ENCODE results near the gene TST. TPM values are rescaled to one million over a fixed set of nuclear protein-coding genes. Genes with fewer than 3 reads are reported as not detected.

TST gene
- polyA plus RNA-seq, 1 experiment, result 26.3 TPM

DNA sequence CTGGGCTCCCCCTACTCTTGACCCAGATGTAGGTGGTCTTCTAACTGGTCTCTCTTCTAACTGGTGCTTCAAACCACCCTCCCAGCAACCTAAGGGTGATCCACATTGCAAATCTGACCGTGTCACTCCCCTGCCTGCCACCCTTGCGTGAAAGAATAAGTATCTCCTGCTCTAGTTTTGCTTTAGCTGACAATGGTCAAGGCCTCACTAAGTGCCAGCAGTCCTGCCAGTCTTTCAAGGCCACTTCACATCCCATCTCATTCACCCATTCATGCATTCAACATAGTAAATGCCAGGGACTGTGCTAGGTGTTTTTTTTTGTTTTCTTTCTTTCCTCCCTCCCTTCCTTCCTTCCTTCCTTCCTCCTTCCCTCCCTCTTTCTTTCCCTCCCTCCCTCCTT is 30.0 kb upstream of the TST start:
- TF ChIP-seq, protein P1, sequence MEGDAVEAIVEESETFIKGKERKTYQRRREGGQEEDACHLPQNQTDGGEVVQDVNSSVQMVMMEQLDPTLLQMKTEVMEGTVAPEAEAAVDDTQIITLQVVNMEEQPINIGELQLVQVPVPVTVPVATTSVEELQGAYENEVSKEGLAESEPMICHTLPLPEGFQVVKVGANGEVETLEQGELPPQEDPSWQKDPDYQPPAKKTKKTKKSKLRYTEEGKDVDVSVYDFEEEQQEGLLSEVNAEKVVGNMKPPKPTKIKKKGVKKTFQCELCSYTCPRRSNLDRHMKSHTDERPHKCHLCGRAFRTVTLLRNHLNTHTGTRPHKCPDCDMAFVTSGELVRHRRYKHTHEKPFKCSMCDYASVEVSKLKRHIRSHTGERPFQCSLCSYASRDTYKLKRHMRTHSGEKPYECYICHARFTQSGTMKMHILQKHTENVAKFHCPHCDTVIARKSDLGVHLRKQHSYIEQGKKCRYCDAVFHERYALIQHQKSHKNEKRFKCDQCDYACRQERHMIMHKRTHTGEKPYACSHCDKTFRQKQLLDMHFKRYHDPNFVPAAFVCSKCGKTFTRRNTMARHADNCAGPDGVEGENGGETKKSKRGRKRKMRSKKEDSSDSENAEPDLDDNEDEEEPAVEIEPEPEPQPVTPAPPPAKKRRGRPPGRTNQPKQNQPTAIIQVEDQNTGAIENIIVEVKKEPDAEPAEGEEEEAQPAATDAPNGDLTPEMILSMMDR (IDR thresholded peaks at IDR 0.05; ENCODE audit: low read depth, low read length), result no peak
- H3K27ac ChIP-seq (ENCODE audit: low read depth, low read length), result no peak overlapping the region
- ChIA-PET POLR2A (no interaction called here), CTCF (no interaction called here)
- H3K4me3 ChIP-seq (ENCODE audit: low read depth, low read length), result no peak overlapping the region
- H3K9me3 ChIP-seq (ENCODE audit: control insufficient read depth, insufficient read depth, low read length), result no peaks in the 10 kb centered on the region
- no peak for DNase-seq (ENCODE audit: low read depth, low spot score)
- H3K27me3 ChIP-seq (ENCODE audit: control insufficient read depth, insufficient read depth, low read length), result no peaks in the 10 kb centered on the region

DNA sequence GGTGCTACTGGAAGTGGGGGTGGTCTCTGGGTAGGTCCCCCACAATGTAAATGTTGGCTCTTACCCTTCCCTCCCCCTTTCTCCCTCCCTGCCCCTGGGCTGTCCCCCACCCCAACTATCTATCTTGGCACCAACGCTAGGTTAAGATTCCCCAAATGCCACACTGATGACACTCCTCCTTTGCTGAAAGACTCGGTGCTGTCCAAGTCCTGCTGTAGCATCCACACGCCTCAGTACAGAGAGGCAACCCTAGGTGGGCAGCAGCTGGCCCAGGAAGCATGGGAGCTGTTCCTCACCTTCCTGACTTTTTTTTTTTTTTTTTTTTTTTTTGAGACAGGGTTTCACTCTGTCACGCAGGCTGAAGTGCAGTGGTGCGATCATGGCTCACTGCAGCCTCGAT is 28.9 kb upstream of the TST start:
- ChIA-PET POLR2A (no interaction called here), CTCF (no interaction called here)
- no peak for DNase-seq (ENCODE audit: low read depth, low spot score)

GRCh38 chr22:37047006-37047405 is 27.8 kb upstream of the TST start:
- ChIA-PET POLR2A (no interaction called here), CTCF (interaction anchor here (1.1 to 1.4 kb wide), 3 partner anchors 25 to 153 kb away, joined by 4 to 6 read pairs (median 6); no protein-coding TSS in a partner anchor)
- DNase-seq (ENCODE audit: low read depth, low spot score), result no peak
- H3K9me3 ChIP-seq (ENCODE audit: control insufficient read depth, insufficient read depth, low read length), result no peaks in the 10 kb centered on the region
- H3K4me3 ChIP-seq (ENCODE audit: low read depth, low read length), result no peak overlapping the region
- no peak overlapping the region for H3K27ac ChIP-seq (ENCODE audit: low read depth, low read length)
- TF ChIP-seq, protein P1 (IDR thresholded peaks at IDR 0.05; ENCODE audit: low read depth, low read length), result no peak
- no peaks in the 10 kb centered on the region for H3K27me3 ChIP-seq (ENCODE audit: control insufficient read depth, insufficient read depth, low read length)

More for the DNA sequence above, 28.9 kb upstream of the TST start:
- no peak overlapping the region for H3K27ac ChIP-seq (ENCODE audit: low read depth, low read length)
- H3K4me3 ChIP-seq (ENCODE audit: low read depth, low read length), result no peak overlapping the region
- no peaks in the 10 kb centered on the region for H3K27me3 ChIP-seq (ENCODE audit: control insufficient read depth, insufficient read depth, low read length)
- no peaks in the 10 kb centered on the region for H3K9me3 ChIP-seq (ENCODE audit: control insufficient read depth, insufficient read depth, low read length)
- TF ChIP-seq, protein P1 (IDR thresholded peaks at IDR 0.05; ENCODE audit: low read depth, low read length), result no peak

DNA sequence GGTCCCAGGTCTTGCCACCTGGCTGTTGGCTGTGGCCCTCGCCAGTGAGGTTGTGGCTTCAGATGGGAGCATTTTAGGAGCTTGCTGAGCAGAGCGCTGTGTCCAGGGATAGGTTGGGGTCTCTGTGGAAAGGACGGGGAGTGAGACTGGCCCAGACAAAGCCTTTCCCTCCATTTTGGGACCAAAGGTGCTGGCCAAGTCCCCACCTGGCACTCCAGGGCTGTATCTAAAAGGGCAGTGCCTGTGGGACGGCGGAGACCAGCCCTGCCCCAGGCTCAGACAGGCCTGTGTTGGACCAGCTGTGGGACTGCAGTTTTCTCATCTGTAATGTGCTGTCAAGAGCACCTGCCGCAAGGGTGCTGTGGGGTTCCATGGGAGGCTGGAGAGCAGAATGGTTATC is 27.3 kb upstream of the TST start:
- H3K27ac ChIP-seq (ENCODE audit: low read depth, low read length), result no peak overlapping the region
- no peaks in the 10 kb centered on the region for H3K9me3 ChIP-seq (ENCODE audit: control insufficient read depth, insufficient read depth, low read length)
- no peaks in the 10 kb centered on the region for H3K27me3 ChIP-seq (ENCODE audit: control insufficient read depth, insufficient read depth, low read length)
- H3K4me3 ChIP-seq (ENCODE audit: low read depth, low read length), result no peak overlapping the region
- ChIA-PET CTCF (interaction anchor here (0.6 to 1.4 kb wide), 5 partner anchors 10 to 153 kb away, joined by 3 to 6 read pairs (median 4); no protein-coding TSS in a partner anchor), POLR2A (interaction anchor here (1.2 kb wide), 1 partner anchor 28 kb away, joined by 4 read pairs; the partner anchor contains the start of gene TST)
- no peak for DNase-seq (ENCODE audit: low read depth, low spot score)
- TF ChIP-seq, protein P1 (IDR thresholded peaks at IDR 0.05; ENCODE audit: low read depth, low read length), result no peak

DNA sequence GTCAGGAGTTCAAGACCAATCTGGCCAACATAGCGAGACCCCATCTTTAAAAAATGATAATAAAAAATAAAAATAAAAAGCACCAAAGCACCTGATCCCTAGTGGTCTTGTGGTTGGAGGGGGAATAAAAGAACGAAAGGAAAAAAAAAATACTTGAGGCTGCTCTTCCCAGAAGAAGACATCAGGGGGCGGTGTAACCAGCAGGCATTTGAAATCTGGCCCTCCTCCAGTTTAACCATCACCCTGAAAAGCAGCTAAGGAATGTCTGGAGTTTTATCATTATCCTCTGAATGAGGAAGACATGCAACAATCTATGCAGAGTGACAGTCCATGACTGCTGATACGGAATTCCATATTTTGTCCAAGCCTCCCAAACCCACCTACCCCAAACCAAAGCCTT is 26.7 kb upstream of the TST start:
- H3K9me3 ChIP-seq (ENCODE audit: control insufficient read depth, insufficient read depth, low read length), result no peaks in the 10 kb centered on the region
- CTCF ChIA-PET, result interaction anchor here (0.6 to 1.4 kb wide), 6 partner anchors 9 to 460 kb away, joined by 3 to 6 read pairs (median 4); no protein-coding TSS in a partner anchor
- H3K27ac ChIP-seq (ENCODE audit: low read depth, low read length), result no peak overlapping the region
- peak; percentile 30 for DNase-seq (ENCODE audit: low read depth, low spot score)
- no peaks in the 10 kb centered on the region for H3K27me3 ChIP-seq (ENCODE audit: control insufficient read depth, insufficient read depth, low read length)
- POLR2A ChIA-PET, result interaction anchor here (0.6 to 1.2 kb wide), 2 partner anchors 27 to 177 kb away, joined by 4 to 8 read pairs; partner anchors contain the start of gene TST
- H3K4me3 ChIP-seq (ENCODE audit: low read depth, low read length), result no peak overlapping the region
- TF ChIP-seq, protein P1 (IDR thresholded peaks at IDR 0.05; ENCODE audit: low read depth, low read length), result peak; percentile 72

Data from AG04450 (cell line).